Stomach (tissue), 4 donors: Measurements from ENCODE around the gene DPYSL4.
"Not testable (repeated sequence)": the region's sequence is repeated elsewhere in the genome, so short reads cannot be mapped to it uniquely, and the experiment has no call there.

Experiments used
- CTCF ChIP-seq, 7 experiments: fragments of 450-650 bp in 4 of 7; fragments of 200-600 bp in 3 of 7; sonication (generic) in 3 of 7; IDR thresholded peaks; one replicate each; pipeline ENCODE4 v1.5.1; 2016 to 2019; ENCODE audit warnings: antibody characterized with exemption in 7 of 7, control low read depth in 2 of 7, mild to moderate bottlenecking in 1 of 7
- EP300 ChIP-seq: sonication (generic); formaldehyde crosslinking; IDR thresholded peaks from one replicate; pipeline ENCODE4 v1.6.1; 2017; ENCODE audit warnings: antibody characterized with exemption
- POLR2AphosphoS5 ChIP-seq, 3 donors: sonication (generic); formaldehyde crosslinking; IDR thresholded peaks; one replicate each; pipeline ENCODE4 v1.6.1; 2016; ENCODE audit warnings: antibody characterized with exemption in 3 of 3

- TF ChIP-seq CTCF (IDR thresholded peaks at IDR 0.05); POLR2AphosphoS5 (IDR thresholded peaks at IDR 0.05); EP300: not testable (repeated sequence)
Observed at GRCh38 chr10:132160231-132160630, 26.5 kb upstream of the DPYSL4 start.
